GM18526 (cell line): Measurements from ENCODE around the gene NAT9.

ENCODE experiments used
- POLR2A ChIP-seq: IDR thresholded peaks from 3 replicates; pipeline ENCODE4 v1.6.1; 2011; ENCODE audit not compliant: insufficient read length; ENCODE audit errors: extremely low read depth

NAT9 gene

GRCh38 chr17:74737299-74738050, 38.7 kb downstream of the NAT9 start:
- no peak for TF ChIP-seq POLR2A

GRCh38 chr17:74736513-74737298, 39.4 kb downstream of the NAT9 start, which contains the start of gene RAB37:
RAB37 (plus strand) TSS chr17:74737256; CDS start chr17:74737273, 17 bp downstream.
- TF ChIP-seq POLR2A, result no peak

GRCh38 chr17:74734256-74734655, 41.9 kb downstream of the NAT9 start:
- no peak for TF ChIP-seq POLR2A

GRCh38 chr17:74733365-74734122, 42.6 kb downstream of the NAT9 start:
- TF ChIP-seq POLR2A, result no peak

GRCh38 chr17:74732042-74732867, 43.9 kb downstream of the NAT9 start:
- no peak for TF ChIP-seq POLR2A

GRCh38 chr17:74731347-74731605, 44.9 kb downstream of the NAT9 start:
- TF ChIP-seq POLR2A, result no peak

GRCh38 chr17:74730491-74731346, 45.4 kb downstream of the NAT9 start:
- no peak for TF ChIP-seq POLR2A

GRCh38 chr17:74729866-74730265, 46.3 kb downstream of the NAT9 start:
- TF ChIP-seq POLR2A, result no peak

- TF ChIP-seq POLR2A, result no peak
Observed at GRCh38 chr17:74729368-74729767, 46.8 kb downstream of the NAT9 start.

- TF ChIP-seq POLR2A, result no peak
Observed at GRCh38 chr17:74728702-74729075, 47.5 kb downstream of the NAT9 start.

- no peak for TF ChIP-seq POLR2A
Observed at GRCh38 chr17:74728033-74728701, 48.0 kb downstream of the NAT9 start.

- no peak for TF ChIP-seq POLR2A
Observed at GRCh38 chr17:74725111-74725510, 51.0 kb downstream of the NAT9 start.

- no peak for TF ChIP-seq POLR2A
Observed at GRCh38 chr17:74723891-74724290, 52.3 kb downstream of the NAT9 start.

GRCh38 chr17:74722782-74723181, 53.4 kb downstream of the NAT9 start:
- no peak for TF ChIP-seq POLR2A
